Measurements from ENCODE around the gene TMEM92.

Gene TMEM92

GRCh38 chr17:50328363-50329325, 54.4 kb downstream of the TMEM92 start:
- no peak for DNase-seq (ENCODE audit: low read depth)

GRCh38 chr17:50329716-50330115, 55.5 kb downstream of the TMEM92 start:
- DNase-seq (ENCODE audit: low read depth): no peak

- DNase-seq (ENCODE audit: low read depth): no peak
These were observed 56.0 kb downstream of the TMEM92 start for GRCh38 chr17:50330151-50330775.

Data from non-pigmented ciliary epithelial cell (primary cell).